ENCODE data around the gene PECR. TPM values are rescaled to one million over a fixed set of nuclear protein-coding genes. Genes with fewer than 3 reads are reported as not detected.

The PECR gene
- polyA plus RNA-seq, 1 donor from 2014 or later: 18.6 TPM

DNA sequence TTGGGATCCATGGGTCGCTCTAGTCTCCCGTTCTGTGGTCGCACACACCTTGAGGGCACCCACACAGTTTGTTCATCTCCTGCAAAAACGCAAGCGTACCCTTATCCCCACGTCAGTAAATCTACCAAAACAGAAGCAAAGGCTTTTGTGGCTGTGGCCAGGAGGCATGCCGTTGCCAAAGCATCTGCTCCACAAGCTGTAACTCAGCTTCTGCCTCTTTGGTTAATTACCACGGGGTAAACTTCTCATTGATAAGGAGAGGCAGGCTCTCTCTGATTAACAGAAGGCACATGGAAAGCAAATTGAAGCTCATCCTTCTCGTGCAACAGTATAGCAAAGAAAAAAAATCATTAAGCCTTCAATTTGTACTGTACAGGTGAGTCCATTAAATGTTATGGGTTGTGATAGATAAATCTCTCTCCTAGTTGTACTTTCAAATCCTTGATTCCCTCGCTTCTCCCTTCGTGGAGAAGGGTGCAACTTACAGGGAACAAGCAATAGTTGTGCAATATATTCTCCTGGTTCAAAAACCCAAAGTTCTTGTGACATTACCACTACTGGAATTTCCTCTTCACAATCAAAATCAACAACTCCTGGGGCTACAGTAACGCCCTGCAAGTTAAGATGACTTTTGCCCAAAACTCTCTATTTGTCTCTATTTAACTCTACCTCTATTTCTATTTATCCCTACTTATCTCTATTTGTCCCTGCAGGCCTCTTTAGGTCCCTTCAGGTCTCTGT lies 10.3 kb downstream of the PECR start:
- peaks cover 0 to 8% (median 3%) of the 10 kb centered on the region in 3 donors for H3K4me1 Mint-ChIP-seq
- no peak overlapping the region for H3K4me3 Mint-ChIP-seq
- no peaks in the 10 kb centered on the region for H3K36me3 Mint-ChIP-seq
- no peaks in the 10 kb centered on the region for H3K27me3 Mint-ChIP-seq
- H3K27ac Mint-ChIP-seq: no peak overlapping the region
- no peaks in the 10 kb centered on the region for H3K9me3 Mint-ChIP-seq

DNA sequence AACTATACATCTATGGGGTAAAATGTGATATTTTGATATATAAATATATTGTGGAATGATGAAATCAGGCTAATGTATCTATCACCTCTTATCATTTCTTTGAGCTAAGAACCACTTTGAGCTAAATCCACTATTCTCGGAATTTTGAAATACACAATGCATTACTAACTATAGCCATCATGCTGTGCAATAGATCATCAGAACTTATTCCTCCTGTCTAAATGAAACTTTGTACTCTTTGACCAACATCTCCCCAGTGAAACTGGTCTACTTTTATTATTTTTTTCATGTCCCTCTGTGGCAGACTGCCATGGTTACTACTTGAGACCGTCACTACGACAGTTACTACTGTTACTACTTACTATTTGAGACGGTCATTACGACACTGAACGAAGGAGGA lies 11.4 kb downstream of the PECR start:
- Mint-ChIP-seq H3K27ac (no peak overlapping the region), H3K27me3 (no peaks in the 10 kb centered on the region), H3K4me1 (peaks cover 0 to 6% (median 3%) of the 10 kb centered on the region in 3 donors), H3K9me3 (no peaks in the 10 kb centered on the region), H3K4me3 (no peak overlapping the region), H3K36me3 (no peaks in the 10 kb centered on the region)

DNA sequence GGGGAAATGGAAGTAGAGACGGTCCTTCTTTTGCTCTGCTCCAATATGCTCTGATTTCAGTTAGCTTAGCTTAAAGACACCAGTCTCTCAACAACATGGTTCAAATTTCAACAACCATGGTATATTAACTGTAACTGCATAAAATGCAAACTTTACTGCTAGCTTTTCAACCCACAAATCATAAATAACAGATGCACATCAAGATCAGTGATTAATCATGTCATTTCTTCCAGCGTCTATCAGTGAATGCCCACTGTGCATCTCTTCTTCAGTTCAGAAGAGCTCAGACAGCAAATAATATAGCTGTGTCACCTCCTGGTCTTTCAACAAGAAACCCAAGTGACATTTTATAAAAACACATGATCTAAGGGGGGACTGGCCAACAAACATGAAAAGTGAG lies 12.6 kb downstream of the PECR start:
- Mint-ChIP-seq H3K27ac (no peak overlapping the region), H3K36me3 (no peaks in the 10 kb centered on the region), H3K9me3 (no peaks in the 10 kb centered on the region), H3K4me3 (no peak overlapping the region), H3K27me3 (no peaks in the 10 kb centered on the region), H3K4me1 (peaks cover 0 to 3% (median 1%) of the 10 kb centered on the region in 3 donors)

DNA sequence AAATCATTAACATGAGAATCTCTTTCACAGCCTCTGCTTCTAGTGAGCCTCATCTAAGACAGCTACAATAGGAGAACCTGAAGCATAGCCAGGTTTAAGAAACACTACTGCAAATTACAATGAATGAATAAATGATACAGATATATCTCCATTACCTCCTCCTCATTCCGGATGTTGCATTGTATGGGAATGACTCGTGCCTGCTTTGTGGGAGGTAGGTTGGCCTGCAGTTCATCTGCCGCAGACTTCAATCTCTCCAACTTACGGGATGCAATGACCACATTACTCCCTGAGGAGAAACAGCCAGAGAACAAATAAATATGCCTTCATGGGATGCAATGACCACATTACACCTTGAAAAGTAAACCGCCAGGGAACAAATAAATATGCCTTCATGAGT lies 15.4 kb downstream of the PECR start:
- peaks cover 0 to 3% (median 0%) of the 10 kb centered on the region in 3 donors for H3K4me1 Mint-ChIP-seq
- H3K9me3 Mint-ChIP-seq: no peaks in the 10 kb centered on the region
- no peak overlapping the region for H3K4me3 Mint-ChIP-seq
- no peaks in the 10 kb centered on the region for H3K27me3 Mint-ChIP-seq
- H3K27ac Mint-ChIP-seq: no peak overlapping the region
- H3K36me3 Mint-ChIP-seq: no peaks in the 10 kb centered on the region

GRCh38 chr2:216064665-216065064 lies 16.9 kb downstream of the PECR start:
- H3K9me3 Mint-ChIP-seq: no peaks in the 10 kb centered on the region
- H3K4me1 Mint-ChIP-seq: peaks cover 0 to 3% (median 1%) of the 10 kb centered on the region in 3 donors
- H3K27me3 Mint-ChIP-seq: no peaks in the 10 kb centered on the region
- H3K27ac Mint-ChIP-seq: no peak overlapping the region
- no peaks in the 10 kb centered on the region for H3K36me3 Mint-ChIP-seq
- no peak overlapping the region for H3K4me3 Mint-ChIP-seq

GRCh38 chr2:216064014-216064630 lies 17.5 kb downstream of the PECR start:
- peaks cover 3 to 6% (median 3%) of the 10 kb centered on the region in 3 donors for H3K4me1 Mint-ChIP-seq
- peaks cover 0 to 4% (median 0%) of the 10 kb centered on the region in 3 donors for H3K9me3 Mint-ChIP-seq

DNA sequence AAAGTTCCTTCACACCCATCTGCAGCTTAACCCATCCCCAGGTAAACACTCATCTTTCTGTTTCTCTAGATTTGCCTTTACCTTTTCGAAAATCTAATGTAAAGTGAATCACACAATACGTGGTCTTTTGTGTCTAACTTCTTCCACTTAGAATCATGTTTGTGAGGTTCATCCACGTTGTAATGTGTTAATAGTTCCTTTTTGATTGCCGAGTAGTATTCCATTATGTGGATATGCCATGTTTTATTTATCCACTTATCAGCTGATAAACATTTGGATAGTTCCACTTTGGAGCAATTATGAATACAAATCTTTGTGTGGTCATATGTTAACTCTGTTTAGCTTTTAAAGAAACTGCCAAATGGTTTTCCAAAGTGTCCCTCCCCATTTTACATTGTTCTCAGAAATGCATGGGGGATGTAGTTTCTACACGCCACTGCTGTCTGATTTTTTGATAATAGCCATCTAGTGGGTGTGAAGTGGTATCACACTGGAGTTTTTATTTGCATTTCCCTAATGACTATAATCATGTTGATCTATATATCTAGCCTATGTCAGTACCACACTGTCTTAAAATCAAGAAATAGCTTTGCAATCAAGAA lies 22.3 kb downstream of the PECR start:
- Mint-ChIP-seq H3K36me3 (no peaks in the 10 kb centered on the region), H3K4me3 (peak overlapping the region in 2 of 4 donors; percentile 60 to 62), H3K4me1 (peaks cover 19 to 23% (median 23%) of the 10 kb centered on the region in 3 donors), H3K27me3 (no peaks in the 10 kb centered on the region), H3K9me3 (peaks cover 0 to 5% (median 0%) of the 10 kb centered on the region in 3 donors), H3K27ac (peak overlapping the region in 2 of 3 donors; percentile 15 to 79)

More at GRCh38 chr2:216064014-216064630, 17.5 kb downstream of the PECR start:
- H3K27ac Mint-ChIP-seq: no peak overlapping the region
- H3K36me3 Mint-ChIP-seq: no peaks in the 10 kb centered on the region
- H3K27me3 Mint-ChIP-seq: no peaks in the 10 kb centered on the region
- no peak overlapping the region for H3K4me3 Mint-ChIP-seq

DNA sequence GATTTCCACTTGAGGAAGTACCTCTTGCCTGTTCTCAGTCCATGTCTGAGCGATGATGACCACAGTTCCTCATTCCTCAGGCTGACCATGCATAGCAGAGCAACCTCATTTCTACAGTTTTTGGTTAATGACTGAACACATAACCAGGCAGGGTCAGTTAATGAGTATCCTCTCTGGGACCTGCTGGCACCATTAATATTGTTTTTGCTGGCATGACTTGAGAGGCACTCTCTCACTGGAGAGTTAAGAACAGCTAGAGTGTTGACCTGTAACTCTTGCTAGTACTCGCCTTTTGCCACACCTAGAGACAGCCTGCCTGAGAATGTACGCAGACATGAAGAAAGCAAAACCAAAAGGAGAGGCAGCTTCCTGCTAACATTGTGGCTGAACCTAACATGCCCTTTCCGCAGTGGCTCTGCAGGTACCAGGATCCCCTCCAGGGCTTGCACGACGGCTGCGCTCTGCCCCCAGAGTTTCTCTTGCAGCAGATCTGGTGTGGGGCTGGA lies 23.9 kb downstream of the PECR start:
- H3K36me3 Mint-ChIP-seq: no peaks in the 10 kb centered on the region
- peaks cover 0 to 5% (median 0%) of the 10 kb centered on the region in 3 donors for H3K9me3 Mint-ChIP-seq
- H3K4me1 Mint-ChIP-seq: peaks cover 19 to 23% (median 23%) of the 10 kb centered on the region in 3 donors
- H3K27me3 Mint-ChIP-seq: no peaks in the 10 kb centered on the region
- H3K27ac Mint-ChIP-seq: peak overlapping the region; percentile 79 to 98 (median 96)
- H3K4me3 Mint-ChIP-seq: peak overlapping the region; percentile 78 to 91 (median 88)

DNA sequence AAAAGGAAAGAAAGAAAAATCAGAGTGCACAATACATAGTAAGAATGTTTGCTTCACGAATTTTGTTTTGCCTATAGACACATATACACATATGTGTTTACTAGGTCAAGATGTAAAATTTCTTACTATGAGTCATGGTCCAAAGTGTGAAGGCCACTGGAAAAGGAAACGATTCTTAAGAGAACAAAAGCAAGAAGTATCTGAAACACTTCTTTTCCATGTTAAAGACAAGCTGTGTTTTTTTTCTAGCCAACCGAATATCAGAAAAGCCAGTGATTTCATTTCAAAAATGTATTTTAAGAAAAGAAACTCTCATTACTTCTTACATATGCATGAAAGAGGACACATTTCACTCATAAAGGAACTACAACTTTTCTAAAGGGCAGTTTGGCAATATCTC lies 24.9 kb downstream of the PECR start:
- peak overlapping the region in 2 of 4 donors; percentile 52 to 78 for H3K4me3 Mint-ChIP-seq
- no peaks in the 10 kb centered on the region for H3K27me3 Mint-ChIP-seq
- H3K4me1 Mint-ChIP-seq: peaks cover 19 to 23% (median 23%) of the 10 kb centered on the region in 3 donors
- H3K36me3 Mint-ChIP-seq: no peaks in the 10 kb centered on the region
- H3K9me3 Mint-ChIP-seq: peaks cover 0 to 5% (median 0%) of the 10 kb centered on the region in 3 donors
- peak overlapping the region; percentile 79 to 98 (median 96) for H3K27ac Mint-ChIP-seq

GRCh38 chr2:216055680-216056079 lies 25.9 kb downstream of the PECR start:
- H3K4me3 Mint-ChIP-seq: peak overlapping the region in 1 of 4 donors; percentile 41
- no peaks in the 10 kb centered on the region for H3K27me3 Mint-ChIP-seq
- H3K36me3 Mint-ChIP-seq: no peaks in the 10 kb centered on the region
- H3K9me3 Mint-ChIP-seq: peaks cover 0 to 5% (median 0%) of the 10 kb centered on the region in 3 donors
- peak overlapping the region in 1 of 3 donors; percentile 87 for H3K27ac Mint-ChIP-seq
- H3K4me1 Mint-ChIP-seq: peaks cover 19 to 23% (median 23%) of the 10 kb centered on the region in 3 donors

GRCh38 chr2:216052420-216052819 lies 29.2 kb downstream of the PECR start:
- Mint-ChIP-seq H3K4me3 (peak overlapping the region in 1 of 4 donors; percentile 4), H3K9me3 (no peaks in the 10 kb centered on the region), H3K36me3 (peaks cover 6% of the 10 kb centered on the region), H3K27ac (peak overlapping the region in 1 of 3 donors; percentile 74), H3K27me3 (no peaks in the 10 kb centered on the region), H3K4me1 (peaks cover 3 to 8% (median 6%) of the 10 kb centered on the region in 3 donors)

DNA sequence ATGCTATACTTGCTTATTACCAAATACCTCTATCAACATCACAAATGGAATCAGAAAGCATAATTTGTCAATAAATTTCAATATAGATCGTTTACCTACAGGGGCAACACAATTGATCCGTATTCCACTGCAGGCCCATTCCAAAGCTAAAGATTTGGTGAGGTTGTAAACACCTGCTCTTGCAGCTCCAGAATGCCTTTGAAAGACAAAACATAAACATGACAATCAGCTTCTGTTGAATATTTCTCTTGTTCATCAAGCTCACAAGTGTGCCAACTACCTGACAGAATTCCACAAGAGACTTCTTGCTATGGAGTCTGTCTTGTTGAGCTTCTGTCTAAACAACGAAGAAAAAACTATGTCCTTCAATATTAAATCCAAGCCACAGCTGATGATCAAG lies 30.3 kb downstream of the PECR start:
- H3K27ac Mint-ChIP-seq: no peak overlapping the region
- H3K36me3 Mint-ChIP-seq: peaks cover 6% of the 10 kb centered on the region
- H3K4me3 Mint-ChIP-seq: peak overlapping the region in 1 of 4 donors; percentile 38
- no peaks in the 10 kb centered on the region for H3K27me3 Mint-ChIP-seq
- H3K4me1 Mint-ChIP-seq: peaks cover 0 to 4% (median 0%) of the 10 kb centered on the region in 3 donors
- H3K9me3 Mint-ChIP-seq: no peaks in the 10 kb centered on the region

DNA sequence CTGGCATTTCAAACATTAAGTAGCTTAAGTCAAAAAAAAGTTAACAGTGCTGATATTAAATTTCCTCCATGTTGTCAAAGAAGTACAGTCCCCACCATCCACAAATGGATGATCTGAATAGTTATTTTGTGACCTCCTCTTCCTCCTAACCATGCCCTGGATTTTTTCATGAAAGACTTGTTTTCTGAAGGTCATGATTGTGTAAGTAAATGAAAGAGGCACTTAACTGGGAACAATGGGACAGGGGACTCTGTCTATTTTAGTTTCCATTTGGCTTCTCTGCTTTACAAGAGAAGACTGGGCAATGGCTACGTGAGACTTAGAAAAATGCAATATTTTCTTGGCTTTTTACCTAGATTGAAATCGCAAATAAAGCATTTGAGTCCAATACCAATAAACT lies 32.2 kb downstream of the PECR start:
- no peak overlapping the region for H3K27ac Mint-ChIP-seq
- H3K9me3 Mint-ChIP-seq: no peaks in the 10 kb centered on the region
- no peaks in the 10 kb centered on the region for H3K27me3 Mint-ChIP-seq
- H3K36me3 Mint-ChIP-seq: peaks cover 6% of the 10 kb centered on the region
- H3K4me3 Mint-ChIP-seq: no peak overlapping the region
- peaks cover 0 to 1% (median 0%) of the 10 kb centered on the region in 3 donors for H3K4me1 Mint-ChIP-seq

DNA sequence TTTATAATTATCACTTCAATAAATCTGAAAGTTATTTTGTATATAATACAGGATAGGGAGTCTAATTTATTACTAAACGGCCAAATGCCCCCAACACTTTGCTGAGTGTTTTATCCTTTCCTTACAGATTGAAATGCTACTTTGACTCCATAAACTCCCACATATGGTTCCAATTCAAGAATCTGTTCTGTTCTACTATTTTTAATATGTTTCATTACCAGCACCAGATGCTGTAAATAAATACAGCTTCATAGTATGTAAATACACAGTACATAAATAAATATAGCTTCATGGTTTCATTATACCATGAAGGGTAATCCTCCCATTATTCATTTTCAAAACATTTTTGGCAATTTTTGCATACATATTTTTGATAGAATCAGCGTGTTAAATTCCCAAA lies 34.2 kb downstream of the PECR start:
- Mint-ChIP-seq H3K4me1 (peaks cover 0 to 1% (median 0%) of the 10 kb centered on the region in 3 donors), H3K27me3 (no peaks in the 10 kb centered on the region)

More for the DNA sequence above, 34.2 kb downstream of the PECR start:
- H3K4me3 Mint-ChIP-seq: no peak overlapping the region
- H3K27ac Mint-ChIP-seq: no peak overlapping the region
- no peaks in the 10 kb centered on the region for H3K9me3 Mint-ChIP-seq
- peaks cover 16% of the 10 kb centered on the region for H3K36me3 Mint-ChIP-seq

All from IgD-negative memory B cell (primary cell).